Stimulated activated CD8-positive, alpha-beta memory T cell treated with anti-CD3 and anti-CD28 coated beads, Interleukin-2, amount 100 ng/mL, for 1 hour (primary cell): ENCODE results near the gene DDX60.

Experiments
- DNase-seq, 2 donors: peaks; one replicate each; pipeline ENCODE4 v3.0.0-alpha.2; 2020; ENCODE audit warnings: low read depth in 2 of 2

DDX60 gene

GRCh38 chr4:168208957-168209614 lies 109.5 kb downstream of the DDX60 start:
- no peak for DNase-seq

GRCh38 chr4:168203233-168203911 lies 115.2 kb downstream of the DDX60 start:
- DNase-seq, result no peak

- no peak for DNase-seq
Observed at GRCh38 chr4:168200685-168201084, 117.9 kb downstream of the DDX60 start.

GRCh38 chr4:168199260-168199957 lies 119.1 kb downstream of the DDX60 start:
- DNase-seq, result no peak

- no peak for DNase-seq
Observed at GRCh38 chr4:168197926-168198325, 120.6 kb downstream of the DDX60 start.

- DNase-seq, result no peak
Observed at GRCh38 chr4:168188754-168189153, 129.8 kb downstream of the DDX60 start.

GRCh38 chr4:168183717-168184571 lies 134.6 kb downstream of the DDX60 start:
- DNase-seq, result no peak

GRCh38 chr4:168177546-168178149 lies 140.9 kb downstream of the DDX60 start:
- DNase-seq, result no peak

- no peak for DNase-seq
Observed at GRCh38 chr4:168174308-168174707, 144.2 kb downstream of the DDX60 start.

GRCh38 chr4:168167714-168168284 lies 150.8 kb downstream of the DDX60 start:
- DNase-seq, result no peak
